Naive thymus-derived CD8-positive, alpha-beta T cell (primary cell): ENCODE results near the gene LMOD3. TPM values are rescaled to one million over a fixed set of nuclear protein-coding genes. Genes with fewer than 3 reads are reported as not detected.

Source experiments
- ATAC-seq, 2 donors: fragments of 150-1000 bp; cut with Tn5 transposase in 1 of 2; sonication (Bioruptor Pico), chemical (Tn5 transposase) in 1 of 2; 1 replicate in 1 of 2; 2 replicates in 1 of 2; pipeline ENCODE4 v1.10.0; 2021; ENCODE audit warnings: mild to moderate bottlenecking in 2 of 2, moderate library complexity in 2 of 2
- POLR2A ChIA-PET: fragments of 350-600 bp; sonication (Branson Sonifier 250); formaldehyde crosslinking; loops from one replicate; lab custom pipeline; 2021; ENCODE audit warnings: antibody characterized with exemption; lab: Charles Lee
- DNase-seq, 10 donors: peaks; one replicate each; pipeline versions ENCODE4 v3.0.0 to v3.0.0-alpha.2; 2020 to 2022
- H3K27ac Mint-ChIP-seq, 10 donors: one replicate each; pipeline ENCODE4 v1.8.0; 2020 to 2022; ENCODE audit warnings: mild to moderate bottlenecking in 10 of 10, mixed read lengths in 10 of 10, moderate library complexity in 4 of 10, inconsistent platforms in 1 of 10
- H3K27me3 Mint-ChIP-seq, 5 donors: one replicate each; pipeline ENCODE4 v1.8.0; 2021 to 2022; ENCODE audit warnings: mixed read lengths in 5 of 5
- H3K36me3 Mint-ChIP-seq, 3 donors: one replicate each; pipeline ENCODE4 v1.8.0; 2020 to 2022; ENCODE audit warnings: mixed read lengths in 3 of 3, mild to moderate bottlenecking in 2 of 3, inconsistent platforms in 1 of 3
- H3K4me1 Mint-ChIP-seq, 4 donors: one replicate each; pipeline ENCODE4 v1.8.0; 2021 to 2022; ENCODE audit warnings: mixed read lengths in 4 of 4
- H3K4me3 Mint-ChIP-seq, 10 donors: one replicate each; pipeline ENCODE4 v1.8.0; 2020 to 2022; ENCODE audit warnings: mild to moderate bottlenecking in 10 of 10, mixed read lengths in 10 of 10, moderate library complexity in 6 of 10, inconsistent platforms in 1 of 10
- H3K9me3 Mint-ChIP-seq, 9 donors: one replicate each; pipeline ENCODE4 v1.8.0; 2020 to 2022; ENCODE audit warnings: mixed read lengths in 9 of 9, mild to moderate bottlenecking in 3 of 9, inconsistent platforms in 1 of 9, moderate library complexity in 1 of 9
- polyA plus RNA-seq, 3 donors: library from polyadenylated mRNA; unstranded; fragments of 300-500 nt; fragmentation: Illumina TruSeq; gene quantifications; one replicate each; pipeline ENCODE4 v1.2.3, GENCODE V29; 2021
- total RNA-seq, 8 experiments: library from RNA in 2 of 8; stranded (reverse) in 2 of 8; gene quantifications; one replicate each; pipeline ENCODE4 v1.2.3 and lab custom pipeline; 2021 to 2026

The LMOD3 gene
- total RNA-seq (not detected), polyA plus RNA-seq (under 1 TPM in 1 of 3 donors, not detected in 2; 0.06 TPM), total RNA-seq (lab: John Stamatoyannopoulos, UW) (0 reads per million in 6 experiments)

DNA sequence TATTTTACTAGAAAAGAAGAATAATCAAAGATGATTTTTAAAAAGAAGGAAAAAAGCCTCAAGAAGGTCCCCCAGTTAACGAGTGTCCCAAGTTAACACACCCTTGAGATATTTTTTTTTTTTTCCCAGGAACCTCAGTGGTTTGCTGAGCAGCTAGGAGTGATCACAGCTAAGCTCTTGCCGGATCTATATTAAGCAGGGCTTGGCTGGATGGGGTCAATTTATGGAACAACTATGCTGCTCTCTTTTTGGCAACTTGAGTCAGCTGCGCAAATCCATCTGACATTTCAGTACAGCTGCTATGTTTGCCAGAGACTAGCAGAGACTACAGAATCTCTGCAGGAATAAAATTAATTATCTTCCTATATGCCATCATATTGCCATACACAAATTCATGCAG, at the start of gene LMOD3:
TSS of gene LMOD3 (minus strand) at position 193 of the 400 bp plus-strand sequence. CDS start 209 bp downstream, outside the sequence.
- ATAC-seq (no peak), DNase-seq (no peak)
- Mint-ChIP-seq H3K4me1 (peaks cover 2 to 6% (median 5%) of the 10 kb centered on the region in 4 donors), H3K27ac (no peak within 1 kb of the TSS), H3K4me3 (no peak within 1 kb of the TSS), H3K9me3 (no peaks in the 10 kb centered on the region), H3K36me3 (no peaks in the 10 kb centered on the region), H3K27me3 (peaks cover 0 to 2% (median 0%) of the 10 kb centered on the region in 5 donors)
- POLR2A ChIA-PET = no interaction called here

DNA sequence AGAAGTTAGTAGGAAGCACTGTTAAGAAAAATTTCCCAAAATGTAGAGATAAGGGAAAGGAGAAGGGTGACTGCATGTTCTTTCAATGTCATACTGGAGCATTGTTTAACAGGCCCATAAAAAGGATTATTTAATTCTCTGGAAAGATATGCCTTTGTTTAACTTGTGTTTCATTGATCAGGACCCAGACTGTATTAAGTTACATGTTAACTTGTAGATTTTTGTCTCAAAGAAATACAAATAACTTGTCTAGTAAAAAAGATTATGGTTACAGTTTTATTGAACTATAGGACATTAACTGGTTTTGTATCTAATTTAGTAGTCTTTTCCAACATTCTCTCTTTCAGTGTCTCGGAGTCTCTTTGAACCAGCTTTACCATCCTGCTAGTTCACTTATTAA, 49.7 kb upstream of the LMOD3 start:
- no peaks in the 10 kb centered on the region for H3K9me3 Mint-ChIP-seq
- H3K4me3 Mint-ChIP-seq = no peak overlapping the region
- no peaks in the 10 kb centered on the region for H3K36me3 Mint-ChIP-seq
- no peaks in the 10 kb centered on the region for H3K27me3 Mint-ChIP-seq
- H3K4me1 Mint-ChIP-seq = no peaks in the 10 kb centered on the region
- no peak overlapping the region for H3K27ac Mint-ChIP-seq
- no peak for ATAC-seq
- DNase-seq = no peak
- POLR2A ChIA-PET = no interaction called here

DNA sequence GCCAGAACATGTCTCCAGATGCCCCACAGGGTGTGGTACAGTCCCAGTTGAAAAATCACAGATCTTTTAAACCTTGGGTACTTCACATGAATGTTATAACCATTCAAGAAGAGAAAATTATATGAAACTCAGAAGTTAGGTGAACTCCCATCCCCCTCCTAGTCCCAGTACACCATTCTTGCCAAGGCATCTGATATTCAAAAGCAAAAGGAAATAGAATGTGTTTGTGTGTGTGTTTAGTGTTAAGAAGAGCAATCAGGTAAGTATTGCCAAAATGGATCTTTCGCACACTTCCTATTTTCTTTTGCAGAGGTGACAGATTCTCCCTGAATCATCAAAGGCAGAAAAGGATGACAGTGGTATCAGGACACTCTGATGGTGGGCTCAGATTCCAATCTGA, 44.1 kb upstream of the LMOD3 start:
- no peaks in the 10 kb centered on the region for H3K9me3 Mint-ChIP-seq
- DNase-seq (no peak), ATAC-seq (no peak)
- H3K4me1 Mint-ChIP-seq = no peaks in the 10 kb centered on the region
- POLR2A ChIA-PET = no interaction called here
- H3K36me3 Mint-ChIP-seq = no peaks in the 10 kb centered on the region
- H3K4me3 Mint-ChIP-seq = no peak overlapping the region
- H3K27me3 Mint-ChIP-seq = no peaks in the 10 kb centered on the region
- H3K27ac Mint-ChIP-seq = no peak overlapping the region

DNA sequence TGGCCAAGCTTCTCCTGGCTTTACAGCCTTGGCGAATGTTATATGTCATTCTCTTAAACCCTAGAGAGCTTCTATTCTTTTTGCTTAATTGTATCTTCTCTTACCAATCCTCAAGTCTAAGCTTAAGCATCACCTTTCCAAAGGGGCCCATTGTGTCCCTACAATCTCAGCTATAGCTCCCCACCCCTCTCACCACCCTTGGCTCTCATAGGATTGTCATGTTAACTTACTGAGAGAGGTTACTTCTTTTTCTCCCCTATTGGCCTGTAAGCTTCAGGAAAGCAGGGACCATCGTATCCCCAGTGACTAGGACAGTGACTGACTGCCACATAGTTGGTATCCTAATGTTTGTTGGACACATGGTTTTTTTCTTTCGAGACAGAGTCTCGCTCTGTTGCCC, 43.3 kb upstream of the LMOD3 start:
- H3K36me3 Mint-ChIP-seq = no peaks in the 10 kb centered on the region
- no peak overlapping the region for H3K27ac Mint-ChIP-seq
- no peaks in the 10 kb centered on the region for H3K4me1 Mint-ChIP-seq
- POLR2A ChIA-PET = no interaction called here
- no peaks in the 10 kb centered on the region for H3K9me3 Mint-ChIP-seq
- DNase-seq (no peak), ATAC-seq (no peak)
- H3K4me3 Mint-ChIP-seq = no peak overlapping the region
- no peaks in the 10 kb centered on the region for H3K27me3 Mint-ChIP-seq

DNA sequence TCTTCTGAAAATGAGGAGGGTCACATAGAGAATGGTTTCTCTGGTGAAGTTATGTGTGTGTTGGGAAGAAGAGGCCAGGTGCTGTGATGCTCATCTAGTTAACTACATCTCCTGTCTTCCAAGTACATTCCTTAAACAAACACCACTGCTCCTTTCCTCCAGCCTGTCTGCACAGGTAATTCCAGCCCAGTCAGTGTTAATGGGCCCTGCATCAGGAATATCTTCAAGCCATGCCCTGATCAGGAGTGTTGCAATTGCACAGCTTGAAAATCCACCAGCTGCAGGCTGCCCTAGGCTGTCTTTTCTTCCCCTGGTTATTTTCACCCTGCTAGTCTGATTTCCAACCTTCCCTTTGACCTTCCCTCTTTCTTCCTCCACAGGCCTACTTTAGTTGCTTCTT, 41.9 kb upstream of the LMOD3 start:
- Mint-ChIP-seq H3K27ac (no peak overlapping the region), H3K9me3 (no peaks in the 10 kb centered on the region), H3K27me3 (no peaks in the 10 kb centered on the region), H3K36me3 (no peaks in the 10 kb centered on the region), H3K4me3 (no peak overlapping the region), H3K4me1 (no peaks in the 10 kb centered on the region)
- POLR2A ChIA-PET = no interaction called here
- DNase-seq (no peak), ATAC-seq (no peak)

DNA sequence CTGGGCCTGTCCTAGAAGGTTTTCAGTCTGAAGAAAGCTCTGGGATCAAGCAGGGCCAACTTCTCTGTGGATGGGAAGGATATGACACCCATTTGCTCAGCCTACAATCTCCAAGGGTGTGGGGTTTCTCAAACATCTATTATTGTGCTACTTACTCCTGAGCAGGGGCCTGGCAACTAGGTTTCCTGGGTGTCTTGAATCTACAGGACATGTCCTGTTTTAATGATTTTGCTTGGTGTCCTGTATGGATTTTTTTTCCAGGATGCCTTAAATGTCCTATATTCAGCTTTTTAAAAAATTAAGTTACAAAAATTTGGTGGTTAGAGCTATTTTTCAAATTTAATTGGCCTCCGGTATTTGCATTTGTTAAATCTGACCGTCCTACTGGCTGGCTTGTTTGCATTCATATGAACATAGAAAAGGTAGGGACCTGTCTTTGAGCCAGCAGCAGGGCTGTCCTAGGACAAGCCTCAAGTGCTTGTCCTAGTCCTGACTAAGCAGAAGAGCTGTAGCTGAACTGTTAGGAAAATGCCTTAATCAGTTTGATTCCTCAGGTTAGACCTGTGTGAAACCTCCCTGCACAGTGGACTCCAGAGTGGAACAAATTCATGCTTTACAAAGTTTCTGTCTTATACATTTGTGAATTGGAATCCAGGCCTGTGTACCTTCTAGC, 40.0 kb upstream of the LMOD3 start:
- ATAC-seq (no peak), DNase-seq (no peak)
- no peaks in the 10 kb centered on the region for H3K9me3 Mint-ChIP-seq
- no peak overlapping the region for H3K27ac Mint-ChIP-seq
- no peaks in the 10 kb centered on the region for H3K4me1 Mint-ChIP-seq
- no peaks in the 10 kb centered on the region for H3K27me3 Mint-ChIP-seq
- POLR2A ChIA-PET = interaction anchor here (1.3 kb wide), 1 partner anchor 144 kb away, joined by 3 read pairs; no protein-coding TSS in a partner anchor
- H3K36me3 Mint-ChIP-seq = no peaks in the 10 kb centered on the region
- no peak overlapping the region for H3K4me3 Mint-ChIP-seq

DNA sequence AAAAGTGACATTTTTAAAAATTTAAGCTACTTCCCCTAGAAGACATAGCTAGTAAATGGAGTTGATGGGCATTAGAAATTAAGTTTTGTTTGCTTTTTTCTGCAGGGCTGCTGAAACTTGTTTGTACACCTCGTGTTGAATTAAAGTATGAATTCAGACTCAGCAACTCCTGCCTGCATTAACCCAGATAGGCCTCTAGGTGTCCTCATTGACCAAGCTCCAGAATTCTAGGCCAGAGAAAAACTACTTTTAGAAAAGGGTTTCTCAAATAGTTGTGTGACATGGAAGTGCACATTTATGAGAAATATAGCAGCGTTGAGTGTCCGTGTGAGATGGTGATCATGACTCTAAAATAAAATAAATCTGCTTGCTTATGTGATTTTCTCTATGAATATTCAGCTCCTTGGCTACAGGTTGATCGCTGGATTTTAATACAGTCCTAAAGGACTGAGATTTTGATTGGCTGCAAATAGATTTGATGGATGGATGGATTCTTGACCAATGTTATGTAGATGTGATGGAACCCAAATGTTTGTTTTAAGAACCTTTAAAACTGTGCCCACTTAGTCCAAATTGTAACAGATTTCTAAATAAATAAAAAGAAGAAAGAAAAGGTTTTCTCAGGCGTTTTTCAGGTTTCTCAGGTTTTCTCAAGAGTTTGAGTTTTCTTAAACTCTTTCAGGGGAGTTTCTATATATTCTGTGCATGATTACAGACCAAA, 39.4 kb upstream of the LMOD3 start:
- POLR2A ChIA-PET = interaction anchor here (1.3 kb wide), 1 partner anchor 145 kb away, joined by 3 read pairs; no protein-coding TSS in a partner anchor
- Mint-ChIP-seq H3K36me3 (no peaks in the 10 kb centered on the region), H3K27ac (no peak overlapping the region), H3K4me1 (no peaks in the 10 kb centered on the region), H3K27me3 (no peaks in the 10 kb centered on the region), H3K9me3 (no peaks in the 10 kb centered on the region), H3K4me3 (no peak overlapping the region)
- ATAC-seq = no peak
- DNase-seq = peak in 9 of 10 donors; percentile 2 to 65 (median 29)

DNA sequence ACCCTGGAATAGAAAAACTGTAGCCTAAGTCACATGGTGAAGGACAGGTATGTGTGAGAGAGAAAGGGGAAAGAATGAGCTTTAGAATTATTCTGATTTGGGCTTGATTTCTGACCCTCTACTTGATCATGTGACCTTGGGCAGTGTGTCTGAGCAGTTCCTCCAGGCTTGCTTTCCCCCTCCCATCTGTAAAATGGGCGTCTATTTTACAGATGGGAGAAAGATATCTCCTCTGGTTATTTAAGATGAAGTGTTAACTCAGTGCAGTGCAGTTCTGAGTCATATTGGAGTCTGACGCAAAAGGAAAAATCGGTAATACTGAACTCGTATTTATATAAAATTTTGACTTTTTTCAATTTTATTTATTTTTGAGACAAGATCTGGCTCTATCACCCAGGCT, 38.1 kb upstream of the LMOD3 start:
- no peaks in the 10 kb centered on the region for H3K4me1 Mint-ChIP-seq
- POLR2A ChIA-PET = no interaction called here
- no peak for DNase-seq
- no peak overlapping the region for H3K27ac Mint-ChIP-seq
- no peak for ATAC-seq
- no peaks in the 10 kb centered on the region for H3K36me3 Mint-ChIP-seq
- no peaks in the 10 kb centered on the region for H3K9me3 Mint-ChIP-seq
- H3K4me3 Mint-ChIP-seq = no peak overlapping the region
- H3K27me3 Mint-ChIP-seq = no peaks in the 10 kb centered on the region

DNA sequence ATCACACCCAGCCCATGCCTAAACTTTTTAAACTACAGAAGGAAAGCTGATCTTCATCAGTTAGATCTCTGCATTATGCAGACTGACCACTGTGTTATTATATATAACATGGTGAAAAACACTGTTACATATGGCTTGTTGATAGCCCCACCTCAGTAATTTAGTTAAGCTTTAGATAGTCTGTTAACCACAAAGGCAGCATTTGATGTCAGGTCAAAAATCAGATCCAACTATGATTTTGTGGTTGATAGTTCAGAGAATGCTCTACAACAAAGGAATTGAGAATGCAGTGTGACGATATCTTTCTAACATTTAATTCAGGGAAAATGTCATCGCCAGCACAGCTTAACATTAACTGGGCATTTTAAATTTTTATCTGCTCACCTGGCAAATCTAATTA, 37.7 kb upstream of the LMOD3 start:
- DNase-seq (no peak), ATAC-seq (no peak)
- peaks cover 0 to 3% (median 0%) of the 10 kb centered on the region in 5 donors for H3K27me3 Mint-ChIP-seq
- H3K27ac Mint-ChIP-seq = no peak overlapping the region
- H3K36me3 Mint-ChIP-seq = no peaks in the 10 kb centered on the region
- H3K4me3 Mint-ChIP-seq = no peak overlapping the region
- POLR2A ChIA-PET = no interaction called here
- H3K9me3 Mint-ChIP-seq = no peaks in the 10 kb centered on the region
- no peaks in the 10 kb centered on the region for H3K4me1 Mint-ChIP-seq

DNA sequence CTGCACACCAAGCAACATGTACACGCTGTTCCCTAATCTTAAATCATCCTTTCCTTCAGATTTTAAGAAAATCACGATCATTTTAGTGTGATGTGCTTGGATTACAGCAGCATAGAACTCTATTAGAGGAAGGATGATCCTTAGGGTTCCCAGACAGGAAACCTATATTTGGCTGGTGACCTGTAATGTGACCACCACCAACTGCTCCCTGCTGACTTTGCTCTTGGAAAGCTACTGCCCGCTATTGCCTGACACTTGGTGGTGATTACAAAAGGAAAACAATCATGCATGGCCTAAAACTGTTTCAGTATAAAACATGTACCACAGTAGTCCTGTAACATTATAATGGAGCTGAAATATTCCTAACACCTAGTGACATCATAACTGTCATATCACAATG, 27.2 kb upstream of the LMOD3 start:
- no peak for ATAC-seq
- no peaks in the 10 kb centered on the region for H3K36me3 Mint-ChIP-seq
- H3K9me3 Mint-ChIP-seq = no peaks in the 10 kb centered on the region
- DNase-seq = no peak
- no peaks in the 10 kb centered on the region for H3K4me1 Mint-ChIP-seq
- no peak overlapping the region for H3K27ac Mint-ChIP-seq
- H3K27me3 Mint-ChIP-seq = no peaks in the 10 kb centered on the region
- no peak overlapping the region for H3K4me3 Mint-ChIP-seq
- POLR2A ChIA-PET = no interaction called here

DNA sequence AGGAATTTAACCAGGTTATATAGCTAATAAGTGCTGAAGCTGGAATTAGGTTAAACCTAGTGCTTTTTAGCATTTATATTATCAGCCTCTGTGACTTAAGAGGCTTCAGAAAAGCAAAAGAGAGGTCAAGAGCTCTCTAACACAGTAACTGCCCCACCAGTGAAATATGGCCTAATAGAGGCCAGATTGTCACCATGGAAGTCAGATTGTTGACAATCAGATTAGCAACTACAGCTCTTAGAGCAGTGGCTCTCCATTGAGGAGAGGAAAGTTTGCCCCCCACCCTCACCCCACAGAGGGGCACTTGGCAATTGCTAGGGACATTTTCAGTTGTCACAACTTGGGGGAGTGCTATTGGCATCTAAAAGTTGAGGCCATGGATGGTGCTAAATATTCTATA, 23.3 kb upstream of the LMOD3 start:
- Mint-ChIP-seq H3K4me3 (no peak overlapping the region), H3K9me3 (no peaks in the 10 kb centered on the region), H3K4me1 (no peaks in the 10 kb centered on the region), H3K27me3 (peaks cover 0 to 3% (median 0%) of the 10 kb centered on the region in 5 donors), H3K27ac (no peak overlapping the region), H3K36me3 (no peaks in the 10 kb centered on the region)
- DNase-seq (no peak), ATAC-seq (no peak)
- POLR2A ChIA-PET = no interaction called here

DNA sequence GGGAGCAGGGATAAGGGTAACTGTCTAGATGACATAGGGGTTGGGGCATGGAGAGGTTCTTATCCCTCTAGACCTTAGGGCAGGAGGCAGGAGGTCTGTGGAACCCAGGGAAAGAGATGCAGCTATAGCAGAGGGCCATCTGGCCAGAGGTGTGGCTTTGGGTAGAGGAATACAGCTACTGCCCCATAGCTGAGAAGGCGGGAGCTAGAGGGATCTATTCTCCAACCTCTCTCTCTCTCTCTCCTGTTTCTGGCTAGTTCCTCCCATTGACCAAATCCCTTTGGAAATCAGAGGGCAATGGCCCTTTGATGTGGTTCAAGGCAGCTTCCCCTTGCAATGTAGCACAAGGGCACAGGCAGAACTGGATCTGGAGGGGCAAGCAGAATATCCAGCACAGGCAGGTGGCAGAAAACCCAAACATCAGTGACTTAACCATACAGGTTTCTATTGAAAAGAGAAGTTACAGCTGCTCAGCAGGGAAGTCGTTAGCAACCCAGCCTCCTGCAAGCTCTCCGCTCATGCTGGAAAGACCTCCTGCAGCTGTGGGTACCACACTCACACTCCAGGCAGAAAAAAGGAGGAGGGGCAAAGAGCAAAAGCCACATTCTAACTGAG, 22.3 kb upstream of the LMOD3 start:
- H3K27me3 Mint-ChIP-seq = peaks cover 0 to 10% (median 0%) of the 10 kb centered on the region in 5 donors
- DNase-seq = no peak
- no peaks in the 10 kb centered on the region for H3K36me3 Mint-ChIP-seq
- H3K9me3 Mint-ChIP-seq = no peaks in the 10 kb centered on the region
- no peak for ATAC-seq
- H3K4me3 Mint-ChIP-seq = no peak overlapping the region
- no peak overlapping the region for H3K27ac Mint-ChIP-seq
- POLR2A ChIA-PET = no interaction called here
- H3K4me1 Mint-ChIP-seq = no peaks in the 10 kb centered on the region

DNA sequence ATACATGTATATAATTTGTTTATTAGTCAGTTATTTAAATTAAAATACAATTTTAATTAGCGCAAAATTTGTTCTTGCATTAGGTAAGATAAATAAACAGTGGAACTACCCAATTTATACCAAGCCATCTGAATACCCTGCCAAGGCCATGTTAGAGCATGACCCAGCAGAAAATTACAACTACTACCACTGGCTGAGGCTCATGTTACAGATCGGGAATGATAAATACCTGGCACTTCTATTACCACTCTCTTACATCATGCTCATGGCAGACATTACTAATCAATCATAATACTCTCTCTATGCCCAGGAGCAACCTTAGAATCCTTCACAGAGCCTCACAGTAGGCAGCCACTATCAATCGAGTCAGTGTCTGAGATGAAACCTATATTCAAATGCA, 21.2 kb upstream of the LMOD3 start:
- Mint-ChIP-seq H3K4me3 (no peak overlapping the region), H3K9me3 (no peaks in the 10 kb centered on the region), H3K4me1 (no peaks in the 10 kb centered on the region), H3K27ac (no peak overlapping the region), H3K36me3 (no peaks in the 10 kb centered on the region), H3K27me3 (peaks cover 0 to 10% (median 3%) of the 10 kb centered on the region in 5 donors)
- DNase-seq = no peak
- POLR2A ChIA-PET = no interaction called here
- no peak for ATAC-seq
